GM21825 (cell line): ENCODE measurements around the gene NDUFS2.

ENCODE experiments used
- ATAC-seq: cut with Tn5 transposase; IDR thresholded peaks from one replicate; pipeline ENCODE4 v1.9.1; 2021; ENCODE audit warnings: mild to moderate bottlenecking, moderate library complexity; ENCODE audit not compliant: unreplicated experiment

NDUFS2 gene

DNA sequence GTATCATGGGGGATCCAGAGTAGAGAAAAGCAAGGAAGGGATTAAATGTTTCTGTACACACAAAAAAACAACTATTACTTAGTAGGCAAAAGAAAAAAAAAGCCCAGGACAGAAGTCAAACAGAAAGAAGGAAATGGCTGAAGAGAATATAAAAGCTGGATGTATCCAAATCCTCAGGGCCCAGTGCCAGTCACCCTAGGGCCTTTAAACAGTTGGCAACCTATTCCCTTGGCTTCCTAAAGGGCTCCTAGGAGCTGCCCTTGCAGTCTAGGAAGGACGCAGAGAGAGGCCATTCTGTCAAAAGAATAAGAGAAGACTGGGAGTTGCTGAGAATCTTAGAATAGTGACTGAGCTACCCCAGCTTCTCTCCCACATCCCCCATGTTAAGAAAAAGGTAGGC, 29.8 kb upstream of the NDUFS2 start:
- ATAC-seq: no peak

DNA sequence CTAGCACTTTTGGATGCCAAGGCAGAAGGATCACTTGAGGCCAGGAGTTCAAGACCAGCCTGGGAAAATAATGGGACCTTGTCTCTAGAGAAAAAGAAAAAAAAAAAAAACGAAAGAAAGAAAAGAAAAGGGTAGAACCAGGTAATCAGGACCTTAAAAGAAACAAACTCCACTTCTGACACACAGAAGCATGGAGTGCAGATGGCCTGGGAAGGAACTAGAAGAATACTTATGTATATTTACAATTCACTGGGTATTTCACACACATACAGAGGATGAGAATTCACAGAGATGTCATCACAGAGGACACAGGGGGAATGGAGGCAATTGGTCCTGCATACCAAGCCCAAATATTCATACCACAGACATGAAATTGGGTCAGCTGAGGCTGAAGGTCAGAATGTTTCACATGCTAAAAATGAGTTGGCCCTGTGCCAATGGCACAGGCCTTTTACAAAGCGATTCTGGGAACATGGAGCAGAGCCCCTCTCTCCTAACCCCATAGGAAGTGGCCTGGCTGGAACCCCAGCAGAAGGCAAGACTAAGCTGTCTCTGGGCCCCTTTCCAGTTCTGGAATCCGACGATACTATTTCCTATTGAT, 29.3 kb upstream of the NDUFS2 start:
- no peak for ATAC-seq

DNA sequence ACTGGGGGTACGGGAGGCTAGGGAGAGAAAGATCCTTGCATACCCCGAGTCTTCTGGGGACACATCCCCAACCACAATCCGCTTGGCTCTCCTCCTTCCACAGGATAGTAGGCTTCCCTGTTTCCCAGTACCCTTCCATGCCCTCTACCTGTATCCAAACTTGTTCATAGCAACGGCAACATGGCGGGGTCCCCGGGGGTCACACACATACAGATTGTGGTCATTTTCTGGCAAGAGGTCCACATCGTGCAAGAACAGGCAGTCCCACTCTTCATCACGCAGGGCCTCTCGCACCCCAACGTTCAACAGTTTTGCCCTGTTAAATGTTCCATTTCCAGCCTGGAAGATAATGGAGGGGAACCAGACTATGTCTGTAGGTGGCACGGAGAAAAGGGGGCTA, 28.5 kb upstream of the NDUFS2 start:
- no peak for ATAC-seq

DNA sequence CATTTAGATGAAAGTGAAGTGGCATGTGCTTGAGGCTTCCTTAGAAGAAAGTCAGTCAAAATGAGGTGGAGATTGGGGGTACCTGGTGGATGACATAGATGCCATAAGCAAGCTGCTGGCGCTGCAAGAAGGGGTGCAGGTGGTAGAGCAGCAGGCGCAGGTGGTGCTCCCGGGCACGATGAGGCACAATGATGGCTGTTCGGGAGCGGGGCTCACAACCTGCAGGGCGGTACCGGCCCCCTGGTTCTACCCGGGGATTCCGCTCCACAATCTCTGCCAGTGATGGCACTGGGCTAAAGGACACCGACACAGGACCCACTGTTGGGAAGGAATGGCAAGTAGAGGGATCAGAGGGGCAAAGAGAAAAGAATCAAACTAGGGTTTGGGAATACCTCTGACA, 27.3 kb upstream of the NDUFS2 start:
- ATAC-seq: no peak

DNA sequence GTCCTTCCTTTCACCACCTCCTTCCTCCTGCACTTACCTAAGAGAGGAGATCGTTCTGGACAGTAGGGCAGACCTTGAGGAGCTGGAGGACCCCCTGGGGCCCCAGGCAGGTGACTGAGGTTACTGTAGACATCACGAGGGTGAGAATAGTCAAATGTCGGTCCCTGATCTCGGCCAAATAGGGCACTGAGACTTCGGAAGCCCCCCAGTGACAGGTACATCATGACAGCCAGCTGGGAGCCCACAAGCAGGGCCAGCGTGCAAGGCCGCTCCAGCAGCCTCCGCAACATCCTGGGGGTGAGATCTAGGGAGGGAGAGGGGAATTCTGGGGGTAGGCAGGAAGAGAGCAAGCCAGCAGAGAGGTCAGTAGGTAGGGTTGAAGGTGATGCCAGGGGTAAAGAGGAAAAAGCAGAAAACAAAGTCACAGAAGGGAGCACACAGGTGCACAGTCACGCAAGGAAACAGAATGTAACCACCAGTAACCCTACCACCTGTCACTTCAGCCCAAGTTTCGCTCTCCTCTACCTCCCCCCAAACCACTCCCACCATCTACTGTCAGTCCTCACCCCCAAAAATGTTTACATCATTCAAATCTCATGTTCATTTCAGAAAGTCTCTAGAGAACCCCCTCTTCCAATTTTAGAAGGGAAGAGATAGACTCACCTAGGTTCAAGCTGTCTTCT, 26.3 kb upstream of the NDUFS2 start:
- no peak for ATAC-seq

DNA sequence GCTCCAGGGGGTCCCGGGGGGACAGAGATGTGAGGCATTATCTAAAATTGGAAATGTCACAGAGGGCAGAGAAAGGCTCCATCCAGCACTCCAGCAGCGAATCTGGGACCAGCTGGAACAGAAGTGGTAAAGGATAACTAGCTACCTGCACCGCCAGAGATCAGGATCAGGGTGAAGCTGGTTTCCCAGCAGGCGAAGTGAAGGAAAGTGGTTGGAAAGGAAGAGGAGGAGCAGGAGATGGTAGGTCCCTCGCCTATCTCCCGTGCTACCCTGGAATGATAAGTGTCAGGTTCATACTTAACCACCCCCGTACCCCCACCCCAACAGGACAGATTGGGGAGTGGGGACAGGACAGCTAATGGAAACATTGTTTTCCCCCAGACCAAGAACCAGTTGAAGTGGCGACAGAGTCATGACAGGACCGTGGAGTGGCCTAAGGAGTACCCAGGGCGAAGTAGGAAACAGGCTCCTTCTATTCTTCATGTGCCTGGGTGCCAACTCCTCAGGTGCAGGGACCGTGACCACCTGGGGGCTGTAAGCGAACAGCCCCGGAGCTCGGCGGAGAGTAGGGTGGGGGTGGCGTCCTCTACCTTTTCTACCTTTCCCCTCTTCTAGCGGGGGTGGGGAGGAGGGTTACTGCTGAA, 25.6 kb upstream of the NDUFS2 start:
- ATAC-seq: no peak

DNA sequence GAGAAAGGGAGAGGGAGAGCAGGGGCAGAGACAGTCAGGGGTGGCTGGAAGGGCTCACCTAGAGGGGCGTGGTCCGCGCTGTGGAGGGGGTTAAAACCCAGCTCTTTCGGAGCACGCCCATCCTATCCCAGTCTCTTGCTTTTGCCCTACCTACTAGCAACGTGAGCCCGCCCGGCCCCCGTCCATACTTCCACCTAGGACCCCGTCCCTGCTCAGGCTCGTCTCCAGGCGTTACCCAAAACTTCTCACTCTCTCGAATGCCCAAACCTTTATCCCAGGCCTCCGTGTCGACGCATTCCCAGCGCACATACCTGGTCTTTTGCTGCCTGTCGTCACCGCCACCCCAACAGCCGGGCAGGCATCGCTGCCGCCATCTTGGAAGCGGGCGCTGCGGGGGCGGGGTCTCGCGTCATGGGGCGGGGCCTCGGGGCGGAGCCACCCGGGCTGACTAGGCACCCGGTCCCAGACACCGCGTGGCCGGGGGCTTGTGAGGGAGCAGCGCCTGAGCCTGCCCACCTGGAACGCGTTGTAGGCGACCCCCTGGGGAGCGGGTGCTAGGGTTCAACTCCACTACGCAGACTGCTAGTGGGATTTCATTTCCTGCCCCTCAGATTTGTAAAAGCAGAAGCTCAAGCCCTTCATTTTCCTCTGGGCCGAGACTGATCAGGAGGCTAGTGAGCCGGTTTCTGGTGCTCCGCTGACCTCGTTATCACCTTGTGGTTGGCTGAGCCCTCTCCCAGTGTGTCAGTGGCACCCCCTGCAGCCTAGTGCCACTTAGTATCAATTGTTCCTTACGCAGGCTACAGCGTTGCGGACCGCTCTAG, 24.8 kb upstream of the NDUFS2 start, which contains the start of gene B4GALT3:
Gene B4GALT3, minus strand, starts transcription at position 396 of the 824 bp plus-strand sequence. CDS start 1,447 bp downstream, outside the sequence.
- peak; percentile 77 for ATAC-seq

DNA sequence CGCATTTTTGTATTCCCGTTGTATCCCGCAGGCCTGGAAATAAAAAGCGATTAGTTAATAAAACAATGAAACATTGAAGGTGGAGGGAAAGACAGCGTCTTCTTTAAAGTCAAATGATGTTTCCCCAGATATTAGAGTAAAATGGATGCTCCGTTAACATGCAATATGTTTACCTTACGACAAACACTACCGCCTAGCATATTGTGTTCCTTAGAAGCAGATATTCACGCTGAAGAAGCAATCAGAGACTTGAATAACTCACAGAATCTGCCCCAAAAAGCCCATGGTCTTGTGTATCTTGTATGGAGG, 24.3 kb upstream of the NDUFS2 start:
- no peak for ATAC-seq

DNA sequence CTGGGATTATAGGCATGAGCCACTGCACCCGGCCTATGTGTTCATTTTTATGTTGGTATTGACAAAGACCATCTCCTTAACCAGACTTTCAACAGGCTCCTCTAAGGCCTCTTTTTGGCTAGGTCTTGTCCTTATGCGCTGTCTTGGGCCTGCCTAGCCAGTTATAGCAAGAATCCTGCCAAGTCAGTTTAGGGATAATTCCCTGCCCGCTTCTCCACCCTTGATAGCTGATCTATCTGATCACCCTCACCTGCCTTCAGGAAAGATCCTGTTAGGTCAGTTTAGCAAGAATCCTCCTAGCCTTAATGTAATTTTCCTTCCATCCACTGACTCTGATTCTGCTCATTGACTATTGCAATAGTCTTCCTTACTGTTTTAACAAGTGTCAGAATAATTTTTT, 22.5 kb upstream of the NDUFS2 start:
- no peak for ATAC-seq

DNA sequence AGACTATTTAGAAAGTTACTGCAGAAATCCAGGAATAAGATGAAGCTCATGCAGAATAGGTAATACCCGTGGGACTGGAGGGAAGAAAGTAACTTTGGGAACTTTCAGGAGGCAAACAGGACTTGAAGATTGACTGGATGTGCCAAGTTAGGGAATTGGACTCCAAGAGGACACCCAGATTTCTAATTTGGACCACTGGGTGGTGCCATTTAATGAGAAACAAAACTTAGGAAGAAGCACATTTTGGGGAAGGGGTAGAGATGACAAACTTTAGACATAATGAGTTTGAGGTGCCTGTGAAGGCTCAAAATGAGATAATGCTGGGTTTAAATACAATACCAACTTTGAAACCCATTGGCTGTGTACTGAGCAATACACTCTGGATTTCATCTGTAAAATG, 21.5 kb upstream of the NDUFS2 start:
- ATAC-seq: no peak

DNA sequence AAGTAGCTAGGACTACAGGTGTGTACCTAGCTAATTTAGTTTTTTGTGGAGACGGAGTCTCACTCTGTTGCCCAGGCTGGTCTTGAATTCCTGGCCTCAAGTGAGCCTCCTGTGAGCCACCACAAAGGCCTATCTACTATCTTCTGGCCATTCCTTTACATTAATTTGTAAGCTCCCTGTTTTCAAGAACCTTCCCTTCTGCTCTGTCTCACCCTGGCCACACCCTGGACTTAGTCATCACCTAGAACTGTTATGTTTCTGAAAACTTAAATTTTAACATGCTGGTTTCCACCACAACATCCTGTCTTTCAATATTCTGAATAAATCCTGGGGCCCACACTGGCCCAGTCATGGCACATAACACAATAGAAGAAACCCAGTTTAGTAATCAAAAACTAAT, 20.0 kb upstream of the NDUFS2 start:
- peak; percentile 48 for ATAC-seq

DNA sequence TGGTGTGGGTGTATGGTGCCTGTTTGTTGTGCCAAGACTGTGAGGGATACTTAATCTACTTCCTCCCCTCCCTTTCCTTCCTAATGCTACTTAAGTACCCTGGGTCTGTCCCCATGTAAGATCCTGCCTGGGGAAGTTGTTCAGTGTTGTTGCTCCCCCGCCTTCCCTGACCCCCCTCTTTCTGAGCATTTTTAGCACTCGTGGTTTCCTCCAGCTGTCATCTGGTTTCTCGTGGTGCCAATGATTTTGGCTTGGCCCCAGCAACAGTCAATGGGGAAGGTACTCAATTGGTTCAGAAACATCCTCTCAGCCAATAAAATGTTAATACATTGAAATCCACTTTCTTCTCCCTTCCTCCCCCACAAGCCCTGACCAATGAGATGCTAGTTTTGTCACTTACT, 16.9 kb upstream of the NDUFS2 start:
- ATAC-seq: peak; percentile 60

DNA sequence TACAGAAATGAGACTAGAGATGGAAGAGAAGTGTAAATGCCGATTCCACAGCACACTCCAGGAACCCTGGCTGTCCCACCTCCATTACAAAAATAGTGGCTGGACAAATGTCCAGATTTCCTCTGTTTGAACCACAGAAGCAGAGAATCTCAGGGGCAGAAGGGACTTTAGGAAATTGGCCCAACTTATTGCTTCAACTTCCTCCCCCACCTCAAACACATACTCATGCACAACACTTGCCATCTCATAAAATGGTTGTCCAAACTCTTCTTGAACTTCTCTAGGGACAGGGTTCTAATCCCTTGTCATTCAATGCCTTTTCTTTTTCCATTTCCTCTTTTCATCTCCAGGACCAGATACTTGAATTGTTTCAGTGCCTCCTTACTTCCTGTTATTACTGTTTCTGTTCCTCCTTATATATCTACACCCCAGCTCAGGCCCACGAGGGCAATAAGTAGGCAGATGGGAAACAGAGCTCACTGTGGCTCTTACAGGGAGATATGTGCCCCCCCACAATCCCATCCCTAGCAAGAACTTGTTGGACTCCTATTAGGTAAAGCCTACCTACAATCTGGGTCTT, 16.3 kb upstream of the NDUFS2 start:
- ATAC-seq: peak; percentile 26

DNA sequence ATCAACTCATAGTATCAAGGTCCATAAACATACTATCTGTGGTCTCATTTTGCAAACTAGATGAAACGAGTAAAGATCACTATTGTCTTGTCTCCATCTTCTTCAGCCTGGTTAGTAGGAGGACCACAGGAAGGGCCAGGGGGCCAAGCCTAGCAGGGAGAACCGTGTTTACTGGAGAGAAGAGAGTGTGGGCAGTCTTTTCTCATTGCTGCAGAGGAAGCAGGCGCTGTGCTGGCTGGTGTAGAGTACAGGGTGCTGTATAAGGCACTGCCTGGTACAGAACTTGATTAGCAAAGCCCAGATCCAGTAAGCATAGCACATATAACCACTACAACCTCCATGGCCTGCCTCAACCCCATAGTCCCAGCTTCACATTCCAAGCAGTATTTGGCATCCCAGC, 14.9 kb upstream of the NDUFS2 start:
- ATAC-seq: no peak

DNA sequence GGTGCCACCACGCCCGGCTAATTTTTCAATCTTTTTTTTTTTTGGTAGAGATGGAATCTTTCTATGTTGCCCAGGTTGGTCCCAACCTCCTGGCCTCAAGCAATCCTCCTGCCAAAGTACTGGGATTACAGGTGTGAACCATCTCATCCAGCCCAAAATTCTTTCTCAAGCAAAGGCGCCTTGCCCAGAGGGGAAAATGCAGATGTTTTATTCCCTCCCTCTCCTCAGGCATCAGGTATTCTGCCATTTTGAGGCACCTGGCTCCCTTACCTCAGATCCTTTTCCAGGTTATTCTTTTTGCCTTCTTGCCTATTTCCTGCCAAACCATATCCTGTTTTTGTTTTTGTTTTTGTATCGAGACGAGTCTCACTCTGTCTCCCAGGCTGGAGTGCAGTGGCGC, 13.8 kb upstream of the NDUFS2 start:
- ATAC-seq: no peak

DNA sequence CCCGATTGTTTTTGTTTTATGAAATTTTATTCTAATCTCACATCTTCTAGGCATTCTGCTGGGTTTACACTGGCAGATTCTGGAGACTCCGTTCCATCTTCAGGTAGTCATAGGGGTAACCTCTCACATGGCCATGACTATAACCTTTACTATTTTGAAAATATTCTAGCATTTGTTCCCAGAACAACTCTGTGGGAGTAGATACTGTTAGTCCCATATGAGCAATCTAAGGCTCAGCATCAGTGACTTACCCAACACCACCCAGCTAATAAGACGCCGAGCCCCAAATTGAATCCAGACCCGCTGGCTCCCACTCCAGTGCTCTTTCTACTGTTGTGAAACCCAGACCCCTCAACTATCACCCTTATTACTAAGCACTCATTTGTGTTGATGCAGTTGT, 13.1 kb upstream of the NDUFS2 start:
- no peak for ATAC-seq

DNA sequence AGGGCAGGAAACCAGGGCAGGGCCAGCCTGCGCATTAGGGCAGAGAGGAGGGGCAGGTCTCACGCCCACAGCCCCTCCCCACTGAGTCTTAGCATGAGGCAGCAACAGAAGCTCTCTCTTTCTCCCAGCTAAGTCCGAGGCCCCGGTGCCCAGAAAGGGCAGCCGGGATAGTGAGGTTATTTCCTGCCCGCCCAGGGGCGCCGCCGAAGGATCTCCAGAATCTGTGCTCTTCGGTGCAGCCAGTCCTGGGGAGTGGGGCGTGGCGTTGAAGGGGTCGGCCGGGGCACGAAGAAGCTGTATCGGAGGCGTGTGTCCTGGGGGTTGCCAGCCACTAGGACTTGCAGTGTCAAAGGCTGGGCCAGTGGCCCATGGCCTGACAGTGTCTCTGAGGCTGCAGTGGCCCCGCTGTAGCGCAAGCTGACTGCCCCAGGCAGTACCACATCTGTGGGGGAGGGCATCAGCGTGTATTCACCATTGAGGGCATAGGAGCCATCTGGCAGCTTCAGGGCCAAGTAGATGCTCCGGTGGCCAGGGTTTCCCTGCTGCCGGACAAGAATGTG, 11.1 kb upstream of the NDUFS2 start:
- no peak for ATAC-seq

DNA sequence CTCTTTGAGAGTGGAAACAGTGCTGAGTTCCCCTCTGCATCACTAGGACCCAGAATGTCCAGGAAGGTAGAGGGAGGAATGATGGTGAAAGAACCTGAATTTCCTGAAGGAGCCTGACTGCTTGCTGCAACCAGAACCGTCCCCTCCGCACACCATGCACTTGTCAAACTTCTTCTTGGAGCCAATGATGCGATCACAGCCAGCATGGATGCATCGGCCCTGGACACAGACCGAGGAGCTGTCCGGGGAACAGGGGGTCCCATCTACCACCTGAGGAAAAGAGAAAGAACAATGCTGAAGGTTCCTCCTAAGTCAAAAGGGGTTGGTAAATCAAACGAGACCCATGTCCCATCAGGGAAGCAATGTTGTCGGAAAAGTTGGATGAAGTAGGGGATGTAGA, 10.2 kb upstream of the NDUFS2 start:
- ATAC-seq: no peak

DNA sequence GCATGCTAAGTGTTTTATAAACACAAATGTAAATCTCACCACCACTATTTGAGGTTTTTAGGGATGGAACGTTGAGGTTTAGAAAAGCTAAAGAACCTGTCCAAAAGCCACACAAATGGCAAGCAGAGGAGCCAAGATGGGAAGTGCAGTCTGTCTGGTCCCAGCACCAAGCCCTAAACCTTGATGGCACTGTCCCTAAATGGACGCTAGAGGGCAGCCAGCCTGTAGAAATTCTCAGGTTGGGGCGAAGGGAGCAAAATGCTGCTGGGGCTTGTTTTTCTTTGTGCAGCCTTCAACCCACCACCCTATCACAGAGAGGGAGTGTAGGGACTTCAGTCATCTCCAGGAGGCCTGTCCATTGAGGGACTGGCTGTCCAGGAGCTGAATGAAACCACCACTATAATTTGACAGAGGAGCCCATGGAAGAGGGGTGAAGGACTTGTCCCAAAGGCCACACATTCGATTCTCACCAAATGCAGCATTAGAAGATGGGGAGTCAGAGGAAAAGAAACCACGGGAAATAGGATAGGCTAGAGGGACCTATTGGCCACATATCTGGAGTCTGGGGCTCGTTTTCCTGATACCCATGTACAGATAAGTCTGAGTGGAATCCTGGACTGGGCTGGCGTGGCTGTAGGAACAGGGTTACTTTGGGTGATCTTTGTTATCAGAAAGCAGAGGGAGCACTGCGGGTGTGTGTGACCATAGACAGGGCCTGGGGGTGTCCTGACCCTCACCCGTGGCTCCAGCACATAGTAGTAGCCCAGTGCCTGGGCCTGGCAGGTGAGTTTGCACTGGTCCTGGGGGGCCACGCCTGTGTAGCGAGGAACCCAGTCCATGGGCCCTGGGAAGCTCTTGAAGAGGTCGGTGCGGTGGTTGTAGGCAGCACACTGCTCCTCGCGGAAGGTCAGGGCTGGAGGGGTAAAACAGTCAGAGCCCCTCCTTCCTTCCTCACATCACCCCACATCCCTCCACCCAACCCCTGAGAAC, 9.4 kb upstream of the NDUFS2 start:
- ATAC-seq: no peak
